ENCODE results near the gene NOX5. TPM values are rescaled to one million over a fixed set of nuclear protein-coding genes. Genes with fewer than 3 reads are reported as not detected.

NOX5 gene
- total and polyA plus RNA-seq, 2 donors (not counting 1 experiment from before 2014, with no cell fraction given) = 0.01 to 0.05 TPM

DNA sequence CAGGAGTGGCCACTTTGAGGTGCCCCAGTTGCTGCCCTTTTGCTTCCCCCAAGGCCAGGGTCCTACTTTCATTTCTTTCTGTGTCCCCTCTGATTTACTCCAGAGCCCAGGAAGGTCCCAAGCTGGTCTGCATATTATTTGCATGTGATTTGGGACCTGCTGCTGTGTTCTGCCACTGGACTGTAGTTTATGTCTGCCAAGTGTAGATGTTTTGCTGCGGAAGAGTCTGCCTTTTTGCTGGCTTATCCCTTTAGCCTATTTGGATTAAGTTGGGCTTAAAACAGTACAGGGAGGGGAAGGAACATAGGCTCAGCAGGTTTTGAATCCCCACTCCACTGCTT lies 21.4 kb downstream of the NOX5 start:
- Histone ChIP-seq H2AFZ (ENCODE audit: insufficient read depth, low read depth, low read length, poor library complexity, severe bottlenecking) (no peak overlapping the region), H3K79me2 (ENCODE audit: control insufficient read depth, insufficient read depth, low read length) (no peaks in the 10 kb centered on the region), H3K9me3 (ENCODE audit: control extremely low read depth in 1 of 3, control insufficient read depth in 2 of 3, insufficient read depth in 1 of 3, low read length in 2 of 3) (no peaks in the 10 kb centered on the region), H4K20me1 (ENCODE audit: control insufficient read depth, insufficient read depth, low read length, poor library complexity, severe bottlenecking) (no peaks in the 10 kb centered on the region), H3K4me3 (ENCODE audit: control extremely low read depth in 1 of 5, extremely low read depth in 1 of 5, insufficient read depth in 1 of 5, low read depth in 2 of 5, low read length in 4 of 5) (no peak overlapping the region), H3K27ac (ENCODE audit: low read length in 2 of 2) (no peak overlapping the region), H3K9ac (ENCODE audit: low read length) (no peak overlapping the region), H3K4me2 (replicated peaks; ENCODE audit: low read depth, low read length, poor library complexity, severe bottlenecking) (no peak overlapping the region), H3K4me1 (ENCODE audit: control insufficient read depth in 2 of 2, insufficient read depth in 2 of 2, low read length in 2 of 2) (peaks cover 4 to 7% of the 10 kb centered on the region in 2 donors), H3K36me3 (replicated peaks in 1 of 2; ENCODE audit: control extremely low read depth in 1 of 2, control insufficient read depth in 1 of 2, extremely low read depth in 1 of 2, insufficient read depth in 2 of 2, low read length in 1 of 2) (no peaks in the 10 kb centered on the region), H3K27me3 (replicated peaks in 1 of 4; ENCODE audit: control extremely low read depth in 1 of 4, control insufficient read depth in 3 of 4, insufficient read depth in 4 of 4, low read length in 3 of 4) (peaks cover 0 to 13% (median 0%) of the 10 kb centered on the region in 4 experiments)
- CTCF ChIA-PET = no interaction called here
- WGBS (ENCODE audit: insufficient coverage) = 100% methylated on average over 1 of the region's 1 CpG
- POLR2A ChIA-PET = no interaction called here
- no peak for ATAC-seq (ENCODE audit: low read depth)
- TF ChIP-seq EZH2 (IDR thresholded peaks at IDR 0.05; ENCODE audit: borderline replicate concordance, insufficient read depth, low read depth, low read length, poor library complexity, severe bottlenecking) = no peak
- TF ChIP-seq, protein P1, sequence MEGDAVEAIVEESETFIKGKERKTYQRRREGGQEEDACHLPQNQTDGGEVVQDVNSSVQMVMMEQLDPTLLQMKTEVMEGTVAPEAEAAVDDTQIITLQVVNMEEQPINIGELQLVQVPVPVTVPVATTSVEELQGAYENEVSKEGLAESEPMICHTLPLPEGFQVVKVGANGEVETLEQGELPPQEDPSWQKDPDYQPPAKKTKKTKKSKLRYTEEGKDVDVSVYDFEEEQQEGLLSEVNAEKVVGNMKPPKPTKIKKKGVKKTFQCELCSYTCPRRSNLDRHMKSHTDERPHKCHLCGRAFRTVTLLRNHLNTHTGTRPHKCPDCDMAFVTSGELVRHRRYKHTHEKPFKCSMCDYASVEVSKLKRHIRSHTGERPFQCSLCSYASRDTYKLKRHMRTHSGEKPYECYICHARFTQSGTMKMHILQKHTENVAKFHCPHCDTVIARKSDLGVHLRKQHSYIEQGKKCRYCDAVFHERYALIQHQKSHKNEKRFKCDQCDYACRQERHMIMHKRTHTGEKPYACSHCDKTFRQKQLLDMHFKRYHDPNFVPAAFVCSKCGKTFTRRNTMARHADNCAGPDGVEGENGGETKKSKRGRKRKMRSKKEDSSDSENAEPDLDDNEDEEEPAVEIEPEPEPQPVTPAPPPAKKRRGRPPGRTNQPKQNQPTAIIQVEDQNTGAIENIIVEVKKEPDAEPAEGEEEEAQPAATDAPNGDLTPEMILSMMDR (IDR thresholded peaks at IDR 0.05) = no peak
- Mint-ChIP-seq H3K27ac (no peak overlapping the region), H3K27me3 (peaks cover 33% of the 10 kb centered on the region), H3K4me3 (no peak overlapping the region), H3K4me1 (peaks cover 8% of the 10 kb centered on the region), H3K9me3 (ENCODE audit: insufficient read depth) (no peaks in the 10 kb centered on the region)
- intact Hi-C loops (cut with micrococcal nuclease) = no loop called here
- no peak for DNase-seq

DNA sequence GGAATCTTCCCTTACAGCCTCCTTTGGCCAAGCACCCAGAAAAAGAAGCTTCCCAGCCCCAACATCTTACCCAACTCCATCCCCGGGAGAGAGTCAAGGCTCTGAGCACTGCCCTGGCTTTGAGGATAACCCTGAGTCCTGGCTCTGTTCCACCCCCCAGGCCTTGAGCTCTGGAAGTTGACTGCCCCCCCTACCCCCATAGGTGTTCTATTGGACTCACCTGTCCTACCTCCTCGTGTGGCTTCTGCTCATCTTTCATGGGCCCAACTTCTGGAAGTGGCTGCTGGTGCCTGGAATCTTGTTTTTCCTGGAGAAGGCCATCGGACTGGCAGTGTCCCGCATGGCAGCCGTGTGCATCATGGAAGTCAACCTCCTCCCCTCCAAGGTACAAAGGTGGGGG lies 22.3 kb downstream of the NOX5 start:
- no peaks in the 10 kb centered on the region for H3K36me3 ChIP-seq (replicated peaks in 1 of 2; ENCODE audit: control extremely low read depth in 1 of 2, control insufficient read depth in 1 of 2, extremely low read depth in 1 of 2, insufficient read depth in 2 of 2, low read length in 1 of 2)
- ChIA-PET POLR2A (no interaction called here), CTCF (no interaction called here)
- no peak overlapping the region for H3K4me2 ChIP-seq (replicated peaks; ENCODE audit: low read depth, low read length, poor library complexity, severe bottlenecking)
- H4K20me1 ChIP-seq (ENCODE audit: control insufficient read depth, insufficient read depth, low read length, poor library complexity, severe bottlenecking) = no peaks in the 10 kb centered on the region
- H3K9me3 ChIP-seq (ENCODE audit: control extremely low read depth in 1 of 3, control insufficient read depth in 2 of 3, insufficient read depth in 1 of 3, low read length in 2 of 3) = no peaks in the 10 kb centered on the region
- Mint-ChIP-seq H3K4me3 (no peak overlapping the region), H3K27me3 (peaks cover 28% of the 10 kb centered on the region), H3K9me3 (ENCODE audit: insufficient read depth) (no peaks in the 10 kb centered on the region), H3K4me1 (peaks cover 3% of the 10 kb centered on the region), H3K27ac (no peak overlapping the region)
- peaks cover 0 to 7% (median 0%) of the 10 kb centered on the region in 4 experiments for H3K27me3 ChIP-seq (replicated peaks in 1 of 4; ENCODE audit: control extremely low read depth in 1 of 4, control insufficient read depth in 3 of 4, insufficient read depth in 4 of 4, low read length in 3 of 4)
- no peak overlapping the region for H3K4me3 ChIP-seq (ENCODE audit: control extremely low read depth in 1 of 5, extremely low read depth in 1 of 5, insufficient read depth in 1 of 5, low read depth in 2 of 5, low read length in 4 of 5)
- no peak overlapping the region for H3K9ac ChIP-seq (ENCODE audit: low read length)
- H2AFZ ChIP-seq (ENCODE audit: insufficient read depth, low read depth, low read length, poor library complexity, severe bottlenecking) = no peak overlapping the region
- TF ChIP-seq, protein P1 (IDR thresholded peaks at IDR 0.05) = no peak
- TF ChIP-seq EZH2 (IDR thresholded peaks at IDR 0.05; ENCODE audit: borderline replicate concordance, insufficient read depth, low read depth, low read length, poor library complexity, severe bottlenecking) = no peak
- H3K4me1 ChIP-seq (ENCODE audit: control insufficient read depth in 2 of 2, insufficient read depth in 2 of 2, low read length in 2 of 2) = peaks cover 1 to 3% of the 10 kb centered on the region in 2 donors
- WGBS (ENCODE audit: insufficient coverage) = 100% methylated on average over 1 of the region's 5 CpGs
- no peaks in the 10 kb centered on the region for H3K79me2 ChIP-seq (ENCODE audit: control insufficient read depth, insufficient read depth, low read length)
- no peak overlapping the region for H3K27ac ChIP-seq (ENCODE audit: low read length in 2 of 2)
- intact Hi-C loops (cut with micrococcal nuclease) = no loop called here
- ATAC-seq (ENCODE audit: low read depth) (no peak), DNase-seq (no peak)
